HG03565 (cell line): ENCODE data around the gene OR52E8.

ENCODE experiments used
- ATAC-seq: cut with Tn5 transposase; IDR thresholded peaks from one replicate; pipeline ENCODE4 v1.9.1; 2021; ENCODE audit warnings: mild to moderate bottlenecking, moderate library complexity; ENCODE audit not compliant: unreplicated experiment

The OR52E8 gene

GRCh38 chr11:5808500-5809121 is 48.9 kb downstream of the OR52E8 start, which contains the start of gene OR52N2:
Gene OR52N2 (plus strand): TSS chr11:5808924. CDS start chr11:5820336, 11,412 bp downstream.
- ATAC-seq, result peak; percentile 92

DNA sequence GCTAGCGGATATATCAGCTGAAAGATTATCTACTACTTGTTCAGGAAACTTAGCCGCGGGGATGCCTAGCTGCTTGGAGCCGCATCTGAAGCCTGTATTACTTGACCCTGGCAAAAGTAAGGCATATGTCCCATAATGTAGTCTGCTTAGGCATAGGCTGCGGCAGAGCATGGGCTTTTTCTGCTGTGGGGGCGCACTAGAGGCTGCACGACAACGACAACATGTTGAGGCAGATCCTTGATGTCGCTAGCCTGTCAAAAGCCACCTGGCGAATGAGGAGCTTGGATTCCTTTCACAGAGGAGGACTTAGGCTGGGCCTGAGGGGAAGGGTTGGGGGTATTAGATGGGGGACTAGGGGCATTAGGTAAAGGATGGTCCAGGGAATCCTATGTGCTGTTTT is 49.9 kb downstream of the OR52E8 start:
- ATAC-seq, result no peak
